WTC11 (cell line): ENCODE results near the gene C2orf15.

Experiments used
- ATF3 ChIP-seq: sonication (generic); formaldehyde crosslinking; conservative IDR thresholded peaks from 2 replicates; pipeline ENCODE4 v1.8.1; 2022; ENCODE audit warnings: mild to moderate bottlenecking, missing genetic modification reagents
- CTCF ChIP-seq: fragments of 200-600 bp; IDR thresholded peaks from 2 replicates; pipeline ENCODE4 v1.8.0; 2022; ENCODE audit warnings: antibody characterized with exemption
- ELF4 ChIP-seq: sonication (generic); formaldehyde crosslinking; IDR thresholded peaks from 2 replicates; pipeline ENCODE4 v1.8.1; 2022; ENCODE audit warnings: low read depth, mild to moderate bottlenecking, moderate library complexity, missing genetic modification reagents
- HMGXB4 ChIP-seq: sonication (generic); formaldehyde crosslinking; IDR thresholded peaks from 2 replicates; pipeline ENCODE4 v1.8.1; 2023; ENCODE audit warnings: mild to moderate bottlenecking, moderate library complexity, missing genetic modification reagents
- KAT7 ChIP-seq: sonication (generic); formaldehyde crosslinking; IDR thresholded peaks from 2 replicates; pipeline ENCODE4 v1.8.1; 2023; ENCODE audit warnings: missing genetic modification reagents, mild to moderate bottlenecking, borderline replicate concordance
- MXD4 ChIP-seq: fragments of 250-450 bp; sonication (Bioruptor Pico); IDR thresholded peaks from 2 replicates; pipeline ENCODE4 v1.8.0; 2021; ENCODE audit warnings: mild to moderate bottlenecking, moderate library complexity, borderline replicate concordance
- PRDM15 ChIP-seq: sonication (generic); formaldehyde crosslinking; IDR thresholded peaks from 2 replicates; pipeline ENCODE4 v1.8.0; 2022; ENCODE audit warnings: missing genetic modification reagents
- TP53 ChIP-seq: sonication (generic); formaldehyde crosslinking; IDR thresholded peaks from 2 replicates; pipeline ENCODE4 v1.8.1; 2023; ENCODE audit warnings: mild to moderate bottlenecking, missing genetic modification reagents
- USF1 ChIP-seq: sonication (generic); formaldehyde crosslinking; IDR thresholded peaks from 2 replicates; pipeline ENCODE4 v1.8.0; 2022; ENCODE audit warnings: mild to moderate bottlenecking, missing genetic modification reagents
- USF2 ChIP-seq: sonication (generic); formaldehyde crosslinking; IDR thresholded peaks from 2 replicates; pipeline ENCODE4 v1.8.1; 2023; ENCODE audit warnings: mild to moderate bottlenecking, missing genetic modification reagents, moderate library complexity
- ZNF512 ChIP-seq: sonication (generic); formaldehyde crosslinking; IDR thresholded peaks from 2 replicates; pipeline ENCODE4 v1.8.1; 2022; ENCODE audit warnings: missing genetic modification reagents, borderline replicate concordance

GRCh38 chr2:99184811-99185210 is 43.3 kb downstream of the C2orf15 start:
- TF ChIP-seq CTCF, result no peak
- TF ChIP-seq PRDM15 (CRISPR knock-in tag), result no peak
- no peak for TF ChIP-seq ELF4
- TF ChIP-seq ATF3, result no peak
- TF ChIP-seq HMGXB4 (CRISPR knock-in tag), result no peak
- TF ChIP-seq TP53 (CRISPR knock-in tag), result no peak
- no peak for TF ChIP-seq USF2
- TF ChIP-seq KAT7 (CRISPR knock-in tag), result no peak
- TF ChIP-seq ZNF512 (CRISPR knock-in tag), result no peak
- no peak for TF ChIP-seq MXD4 (CRISPR knock-in tag)
- TF ChIP-seq USF1 (CRISPR knock-in tag), result no peak
